ENCODE results near the gene TATDN3.

- TF ChIP-seq CTCF (conservative IDR thresholded peaks at IDR 0.05; ENCODE audit: low read length) = no peak
- TF ChIP-seq EZH2phosphoT487 (IDR thresholded peaks at IDR 0.05; ENCODE audit: borderline replicate concordance, low read depth, low read length) = no peak
These were observed 2.9 kb downstream of the TATDN3 start for GRCh38 chr1:212794561-212795014.

All from OCI-LY7 (cell line).